B cell (primary cell): ENCODE data around the gene WASL. TPM values are rescaled to one million over a fixed set of nuclear protein-coding genes. Genes with fewer than 3 reads are reported as not detected.

Experiments used
- ATAC-seq: fragments of 200-7000 bp; cut with Tn5 transposase; one replicate; pipeline ENCODE4 v1.10.0; 2021; ENCODE audit warnings: low read depth, mild to moderate bottlenecking, moderate number of reproducible peaks, moderate library complexity
- CTCF ChIA-PET: fragments of 350-600 bp; sonication (Branson Sonifier 250); formaldehyde crosslinking; loops from one replicate; lab custom pipeline; 2021; ENCODE audit warnings: antibody characterized with exemption, inconsistent platforms; lab: Charles Lee
- POLR2A ChIA-PET: fragments of 350-600 bp; sonication (Branson Sonifier 250); formaldehyde crosslinking; loops from one replicate; lab custom pipeline; 2021; ENCODE audit warnings: antibody characterized with exemption; lab: Charles Lee
- DNase-seq: peaks from one replicate; pipeline ENCODE4 v3.0.0; 2013
- H2AFZ ChIP-seq: 2 replicates; pipeline ENCODE4 v1.6.1; 2012; ENCODE audit warnings: mild to moderate bottlenecking, low read depth, low read length; ENCODE audit not compliant: insufficient read depth, poor library complexity, severe bottlenecking
- H3K27ac ChIP-seq, 2 donors: 1 replicate in 1 of 2; 2 replicates in 1 of 2; pipeline ENCODE4 v1.5.1; 2012 to 2013; ENCODE audit warnings: low read length in 2 of 2, mild to moderate bottlenecking in 2 of 2, moderate library complexity in 1 of 2
- H3K27me3 ChIP-seq, 4 experiments: fragments of 200-600 bp in 1 of 4; sonication (generic) in 1 of 4; replicated peaks in 1 of 4; 1 replicate in 2 of 4; 2 replicates in 2 of 4; pipeline versions ENCODE4 v1.6.1 to v1.7.0; 2013 to 2016; ENCODE audit warnings: low read length in 3 of 4, mild to moderate bottlenecking in 2 of 4, mixed read lengths in 1 of 4, moderate library complexity in 1 of 4; ENCODE audit not compliant: insufficient read depth in 4 of 4, control insufficient read depth in 3 of 4; ENCODE audit errors: control extremely low read depth in 1 of 4
- H3K36me3 ChIP-seq, 2 experiments: replicated peaks in 1 of 2; 1 replicate in 1 of 2; 2 replicates in 1 of 2; pipeline versions ENCODE4 v1.6.1 to v1.7.1; 2013; ENCODE audit warnings: low read length in 1 of 2; ENCODE audit not compliant: insufficient read depth in 2 of 2, control insufficient read depth in 1 of 2; ENCODE audit errors: control extremely low read depth in 1 of 2, extremely low read depth in 1 of 2
- H3K4me1 ChIP-seq, 2 donors: fragments of 200-600 bp in 1 of 2; sonication (generic) in 1 of 2; 1 replicate in 1 of 2; 2 replicates in 1 of 2; pipeline versions ENCODE4 v1.5.1 to v1.6.1; 2013 to 2017; ENCODE audit warnings: low read length in 2 of 2; ENCODE audit not compliant: control insufficient read depth in 2 of 2, insufficient read depth in 2 of 2
- H3K4me2 ChIP-seq: replicated peaks from 2 replicates; pipeline ENCODE3; 2012; ENCODE audit warnings: mild to moderate bottlenecking, low read depth, low read length; ENCODE audit not compliant: poor library complexity, severe bottlenecking
- H3K4me3 ChIP-seq, 5 experiments: fragments of 200-600 bp in 1 of 5; sonication (generic) in 1 of 5; 1 replicate in 3 of 5; 2 replicates in 2 of 5; pipeline versions ENCODE4 v1.5.1 to v1.7.0; 2011 to 2016; ENCODE audit warnings: low read length in 4 of 5, mild to moderate bottlenecking in 4 of 5, low read depth in 2 of 5, control low read depth in 1 of 5, moderate library complexity in 1 of 5; ENCODE audit not compliant: insufficient read depth in 1 of 5; ENCODE audit errors: control extremely low read depth in 1 of 5, extremely low read depth in 1 of 5
- H3K79me2 ChIP-seq: fragments of 200-600 bp; sonication (generic); one replicate; pipeline ENCODE4 v1.6.0; 2016; ENCODE audit warnings: low read length; ENCODE audit not compliant: control insufficient read depth, insufficient read depth
- H3K9ac ChIP-seq: fragments of 200-600 bp; sonication (generic); 2 replicates; pipeline ENCODE4 v1.6.1; 2017; ENCODE audit warnings: mild to moderate bottlenecking, low read length, moderate library complexity
- H3K9me3 ChIP-seq, 3 donors: one replicate each; pipeline versions ENCODE4 v1.6.1 to v1.7.1; 2013; ENCODE audit warnings: low read length in 2 of 3; ENCODE audit not compliant: control insufficient read depth in 2 of 3, insufficient read depth in 1 of 3; ENCODE audit errors: control extremely low read depth in 1 of 3
- H4K20me1 ChIP-seq: 2 replicates; pipeline ENCODE4 v1.6.0; 2012; ENCODE audit warnings: mild to moderate bottlenecking, low read length; ENCODE audit not compliant: insufficient read depth, control insufficient read depth, poor library complexity, severe bottlenecking
- H3K27ac Mint-ChIP-seq: one replicate; pipeline ENCODE4 v1.8.0; 2021; ENCODE audit warnings: mixed read lengths
- H3K27me3 Mint-ChIP-seq: one replicate; pipeline ENCODE4 v1.8.0; 2021; ENCODE audit warnings: mixed read lengths
- H3K4me1 Mint-ChIP-seq: one replicate; pipeline ENCODE4 v1.8.0; 2021; ENCODE audit warnings: mixed read lengths
- H3K4me3 Mint-ChIP-seq: one replicate; pipeline ENCODE4 v1.8.0; 2021; ENCODE audit warnings: mixed read lengths
- H3K9me3 Mint-ChIP-seq: one replicate; pipeline ENCODE4 v1.8.0; 2022; ENCODE audit warnings: mixed read lengths; ENCODE audit not compliant: insufficient read depth
- CTCF ChIP-seq: fragments of 200-600 bp; IDR thresholded peaks from one replicate; pipeline ENCODE4 v1.8.0; 2022; ENCODE audit warnings: antibody characterized with exemption, mild to moderate bottlenecking
- EZH2 ChIP-seq: IDR thresholded peaks from 2 replicates; pipeline ENCODE4 v1.6.1; 2012; ENCODE audit warnings: borderline replicate concordance, low read depth, mild to moderate bottlenecking, moderate library complexity, low read length; ENCODE audit not compliant: insufficient read depth, poor library complexity, severe bottlenecking
- WGBS: methylation state at CpG from one replicate; pipeline ENCODE4 v1.1.5; 2013; ENCODE audit warnings: missing lambda C conversion rate; ENCODE audit not compliant: insufficient coverage; 5-methylcytosine and 5-hydroxymethylcytosine counted together
- intact Hi-C: fragments of 100-400 bp; cut with micrococcal nuclease; formaldehyde crosslinking; loops from one replicate; pipeline ENCODE4 v1.10.0; 2022
- polyA minus RNA-seq: library from RNA; depleted of rRNA, polyadenylated mRNA; stranded (reverse); fragments of >200 nt; gene quantifications from 2 replicates; pipeline ENCODE4 v1.2.3, GENCODE V29; 2012
- polyA plus RNA-seq: library from polyadenylated mRNA; depleted of rRNA; stranded (reverse); fragments of >200 nt; gene quantifications from 2 replicates; pipeline ENCODE4 v1.2.3, GENCODE V29; 2012
- total RNA-seq, 2 donors: library from RNA; stranded (reverse); fragments of 120-200 nt in 1 of 2; gene quantifications; 1 replicate in 1 of 2; 2 replicates in 1 of 2; pipeline versions ENCODE4 v1.2.3 to v1.2.4, GENCODE V29; 2013 to 2022

The WASL gene
- total RNA-seq (9.9 and 10.4 TPM in 2 replicates), polyA plus RNA-seq (1.8 and 2.0 TPM in 2 replicates), polyA minus RNA-seq (4.5 and 4.8 TPM in 2 replicates)
- 3.7 TPM for total RNA-seq (2013)

- CTCF ChIA-PET: interaction anchor here (0.8 to 2.0 kb wide), 6 partner anchors 8 to 254 kb away, joined by 3 to 8 read pairs (median 6); partner anchors contain the start of gene NDUFA5
- peak within 1 kb of the TSS; percentile 86 for H3K9ac ChIP-seq
Measured at GRCh38 chr7:123748734-123749536, at the start of gene WASL. Gene WASL (minus strand): TSS chr7:123749003. CDS start chr7:123748734, 269 bp downstream.

More at GRCh38 chr7:123748734-123749536, at the start of gene WASL:
- no peaks in the 10 kb centered on the region for H3K9me3 ChIP-seq
- H2AFZ ChIP-seq: peak within 1 kb of the TSS; percentile 84
- POLR2A ChIA-PET: interaction anchor here (1.7 kb wide), 1 partner anchor 191 kb away, joined by 9 read pairs; the partner anchor contains the start of gene NDUFA5
- Mint-ChIP-seq H3K27ac (peak within 1 kb of the TSS; percentile 94), H3K4me3 (peak within 1 kb of the TSS; percentile 98), H3K27me3 (no peaks in the 10 kb centered on the region), H3K4me1 (peaks cover 43% of the 10 kb centered on the region), H3K9me3 (no peaks in the 10 kb centered on the region)
- peaks cover 22 to 32% of the 10 kb centered on the region in 2 donors for H3K4me1 ChIP-seq
- TF ChIP-seq EZH2: no peak
- no peak for TF ChIP-seq CTCF
- H4K20me1 ChIP-seq: peaks cover 25% of the 10 kb centered on the region
- peak within 1 kb of the TSS; percentile 80 to 84 for H3K27ac ChIP-seq
- peaks cover 22% of the 10 kb centered on the region for H3K79me2 ChIP-seq
- H3K27me3 ChIP-seq: no peaks in the 10 kb centered on the region
- H3K36me3 ChIP-seq: no peaks in the 10 kb centered on the region
- intact Hi-C loops: loop anchor here (1.0 to 2.0 kb wide), 3 partner anchors 48 to 215 kb away; partner anchors contain the start of genes IQUB and NDUFA5
- peak within 1 kb of the TSS; percentile 78 to 92 (median 90) for H3K4me3 ChIP-seq
- DNase-seq (peak; percentile 94), ATAC-seq (peak; percentile 84)
- under 1% methylated on average over 93 of the region's 93 CpGs for WGBS
- peak within 1 kb of the TSS; percentile 90 for H3K4me2 ChIP-seq
